ENCODE data around the gene RIT1.

RIT1 gene, protein sequence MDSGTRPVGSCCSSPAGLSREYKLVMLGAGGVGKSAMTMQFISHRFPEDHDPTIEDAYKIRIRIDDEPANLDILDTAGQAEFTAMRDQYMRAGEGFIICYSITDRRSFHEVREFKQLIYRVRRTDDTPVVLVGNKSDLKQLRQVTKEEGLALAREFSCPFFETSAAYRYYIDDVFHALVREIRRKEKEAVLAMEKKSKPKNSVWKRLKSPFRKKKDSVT

DNA sequence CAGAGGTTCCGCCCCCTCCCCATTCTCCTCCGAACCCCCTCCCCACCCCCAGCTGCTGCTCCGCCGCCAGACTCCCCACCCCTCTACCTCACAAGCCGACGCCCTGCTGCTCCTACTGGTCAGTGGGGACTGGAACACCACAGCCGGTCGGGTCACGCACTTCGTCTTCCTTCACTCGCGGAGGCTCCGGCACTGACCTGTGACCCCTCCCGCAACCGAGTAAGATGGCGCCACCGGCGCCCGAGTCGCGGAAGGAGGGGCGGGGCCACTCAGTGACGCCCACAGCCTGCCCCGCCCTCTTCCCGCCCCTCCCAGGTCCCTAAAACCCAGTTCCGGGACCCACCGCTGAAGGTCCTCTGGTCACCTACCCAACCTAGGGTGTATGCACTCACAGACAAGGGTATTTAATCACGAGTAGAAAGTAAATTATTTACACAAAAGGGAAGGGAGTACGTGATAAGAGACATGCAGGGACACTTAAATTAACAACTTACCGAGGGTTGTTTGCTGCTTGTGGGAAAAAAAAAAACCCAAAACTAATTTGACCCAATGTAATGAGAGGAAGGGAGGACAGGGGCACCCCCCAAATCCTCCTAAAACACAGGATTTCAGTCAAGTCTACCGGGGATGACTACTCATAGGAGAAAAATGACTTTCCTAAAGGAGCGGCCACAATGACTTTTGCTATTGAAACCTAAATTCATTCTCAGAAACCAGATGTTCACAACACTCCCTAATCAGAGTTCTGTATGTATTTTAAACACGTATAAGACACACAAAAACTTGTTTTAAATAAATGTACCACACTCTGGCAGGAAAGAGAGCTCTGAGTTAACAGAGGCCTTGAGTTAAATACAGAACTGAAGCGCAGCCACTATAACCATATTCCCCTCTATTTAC, at the start of gene RIT1:
Gene RIT1 (minus strand): TSS at position 194 of the 900 bp plus-strand sequence. CDS start 588 bp downstream, outside the sequence.
- DNase-seq (ENCODE audit: low spot score): peak; percentile 74

DNA sequence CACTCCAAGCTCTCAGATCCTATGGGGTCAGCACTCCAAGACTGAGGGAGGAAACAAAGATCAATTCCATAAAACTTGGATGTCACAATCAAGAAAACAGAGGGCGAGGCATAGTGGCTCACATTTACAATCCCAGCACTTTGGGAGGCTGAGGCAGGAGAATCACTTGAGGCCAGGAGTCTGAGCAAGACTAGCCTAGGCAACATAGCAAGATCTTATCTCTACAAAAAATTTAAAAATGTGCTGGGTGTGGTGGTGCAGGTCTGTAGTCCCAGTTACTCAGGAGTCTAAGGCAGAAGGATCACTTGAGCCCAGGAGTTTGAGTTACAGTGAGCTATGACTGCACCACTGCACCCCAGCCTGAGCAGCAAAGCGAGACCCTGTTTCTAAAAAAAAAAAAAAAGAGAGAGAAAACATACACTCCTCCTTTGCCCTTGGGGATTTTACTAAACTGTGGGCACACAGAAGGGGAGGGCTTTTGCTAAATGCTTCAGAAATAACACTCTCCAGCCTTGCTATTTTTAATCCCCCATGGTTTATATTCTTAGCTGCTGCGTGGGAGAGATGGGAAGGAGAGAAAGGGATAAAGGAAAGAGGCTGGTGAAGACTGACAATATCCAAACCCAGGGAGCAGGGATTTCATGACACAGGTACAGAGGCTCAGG, 49.1 kb upstream of the RIT1 start:
- DNase-seq (ENCODE audit: low spot score): no peak

DNA sequence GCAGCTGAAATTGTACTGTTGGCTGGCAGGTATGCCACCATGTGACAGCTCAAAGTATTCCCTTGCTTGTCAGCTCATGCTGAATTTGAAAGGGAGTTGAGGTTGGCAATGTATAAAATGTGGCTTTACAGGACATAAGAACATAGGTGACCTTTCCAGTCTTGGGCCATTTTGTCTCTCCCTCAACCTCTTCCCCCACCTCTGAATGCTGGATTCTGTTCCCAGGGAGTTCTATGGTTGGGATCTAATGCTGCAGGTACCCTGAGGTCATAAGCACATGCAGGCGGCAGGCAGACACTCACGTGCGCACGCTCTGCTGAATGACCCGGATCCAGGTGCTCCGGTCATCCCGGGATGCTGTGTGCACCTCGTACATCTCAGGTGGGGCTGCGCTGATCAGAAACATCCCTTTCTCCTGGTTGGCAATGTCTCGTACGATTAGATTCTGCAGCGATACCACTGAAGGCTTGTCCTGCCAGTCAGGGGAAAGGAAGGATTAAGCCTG, 46.3 kb upstream of the RIT1 start:
- no peak for DNase-seq (ENCODE audit: low spot score)

DNA sequence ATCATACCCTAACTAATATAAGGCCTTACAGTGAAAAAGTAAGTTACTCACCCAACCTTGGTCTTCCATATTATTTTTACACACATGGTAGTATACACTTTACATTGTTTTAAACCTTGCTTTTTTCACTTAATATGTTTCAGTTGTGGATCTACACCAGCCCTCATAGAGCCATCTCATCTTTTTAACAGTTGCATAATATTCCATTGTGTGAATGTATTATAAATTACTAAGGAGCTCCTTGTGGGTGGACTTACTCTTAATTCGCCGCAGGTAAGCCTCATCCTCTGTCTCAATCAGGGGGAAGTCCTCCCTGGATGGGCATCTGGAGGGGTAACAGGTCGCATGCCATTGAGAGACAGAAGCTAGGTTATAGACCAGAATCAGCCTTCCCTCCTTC, 43.5 kb upstream of the RIT1 start:
- no peak for DNase-seq (ENCODE audit: low spot score)

DNA sequence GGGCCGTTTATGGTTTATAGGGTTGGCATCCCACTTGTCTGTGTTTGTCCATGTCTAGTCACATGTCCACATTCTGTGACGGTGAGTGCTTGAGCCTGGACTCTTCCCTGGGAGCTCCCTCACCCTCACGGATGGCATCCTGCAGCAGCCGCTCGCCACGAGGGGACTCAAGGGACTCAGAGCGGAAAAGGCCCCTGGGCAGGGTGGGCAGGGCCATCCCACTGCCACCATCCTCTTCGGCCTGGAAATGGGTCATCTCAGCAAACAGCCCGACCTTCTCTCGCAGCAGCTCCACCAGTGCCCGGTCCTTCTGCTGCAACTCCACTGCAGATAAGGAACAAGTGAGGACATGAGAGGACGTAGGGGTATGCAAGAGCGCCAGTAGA, 41.3 kb upstream of the RIT1 start:
- no peak for DNase-seq (ENCODE audit: low spot score)

DNA sequence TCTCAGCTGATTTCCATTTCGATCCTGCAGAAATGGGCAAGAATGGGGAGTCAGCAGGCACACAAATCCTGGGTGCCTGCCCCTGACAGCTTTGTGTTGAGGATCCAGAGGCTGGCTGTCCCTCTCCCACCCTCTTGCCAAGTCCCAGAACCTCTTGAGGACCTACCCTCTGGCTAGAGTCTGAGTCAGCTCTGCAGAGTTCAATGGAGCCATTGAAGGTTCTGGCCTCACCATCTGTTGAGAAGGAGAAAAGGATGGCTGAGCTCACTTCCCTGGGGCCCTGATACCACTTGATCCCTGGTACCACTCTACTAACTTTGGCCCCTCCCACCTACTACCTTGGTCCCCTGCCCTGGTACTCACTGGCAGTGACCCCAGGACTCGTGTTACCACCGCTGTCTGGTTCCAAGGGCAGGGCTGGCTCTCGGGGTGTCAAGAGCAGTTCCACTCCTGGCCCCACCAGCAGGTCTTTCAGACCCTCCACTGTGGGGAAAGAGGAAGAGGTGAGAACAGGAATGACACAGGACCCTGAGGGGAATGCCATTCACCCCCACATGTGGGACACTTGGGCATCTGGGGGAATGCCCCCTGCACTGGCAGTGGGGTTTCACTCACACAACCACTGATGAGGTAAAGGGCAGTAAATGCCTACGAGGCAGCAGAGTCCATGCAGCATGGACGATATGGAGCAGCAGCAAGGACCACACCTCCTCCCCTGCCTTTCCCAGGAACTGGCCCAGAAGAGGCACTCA, 40.8 kb upstream of the RIT1 start:
- DNase-seq (ENCODE audit: low spot score): no peak

DNA sequence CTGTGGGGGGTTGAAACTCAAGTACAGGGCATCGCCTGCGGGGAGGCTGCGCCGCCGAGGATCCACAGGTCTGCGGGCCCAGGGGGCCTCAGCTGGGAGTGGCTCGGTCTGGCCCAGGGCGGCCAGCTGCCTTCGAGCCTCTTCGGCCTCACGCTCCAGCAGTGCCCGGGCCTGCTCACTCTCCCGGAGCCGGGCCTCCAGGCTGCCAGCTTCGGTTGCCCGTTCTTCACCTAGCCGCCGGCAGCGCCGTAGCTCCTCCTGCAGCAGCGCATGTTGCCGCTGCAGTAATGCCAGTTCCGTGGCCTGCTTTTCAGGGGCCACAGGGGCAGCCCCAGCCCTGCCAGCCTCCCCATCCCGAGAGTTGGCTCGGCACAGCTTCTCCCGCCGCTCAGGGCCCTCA, 39.7 kb upstream of the RIT1 start:
- no peak for DNase-seq (ENCODE audit: low spot score)

DNA sequence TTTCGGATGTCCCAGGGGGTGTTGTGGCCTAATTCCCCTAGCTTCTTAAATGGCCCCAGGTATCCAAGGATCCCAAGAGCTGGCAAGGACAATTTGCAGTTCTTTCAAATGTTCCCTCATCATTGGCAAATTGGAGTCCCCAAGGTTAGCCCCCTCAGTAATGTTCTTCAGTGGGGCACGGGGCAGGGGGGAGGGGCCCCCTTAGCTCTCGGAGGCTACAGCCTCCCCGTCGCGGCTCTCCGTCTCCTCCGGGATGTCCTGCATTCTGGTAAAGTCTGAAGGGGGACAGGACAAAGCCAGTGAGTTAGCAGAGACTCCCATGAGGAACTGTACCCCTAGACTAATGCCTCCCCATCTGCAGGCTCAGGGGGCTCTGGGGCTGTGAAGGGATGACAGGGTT, 36.6 kb upstream of the RIT1 start:
- DNase-seq (ENCODE audit: low spot score): no peak

DNA sequence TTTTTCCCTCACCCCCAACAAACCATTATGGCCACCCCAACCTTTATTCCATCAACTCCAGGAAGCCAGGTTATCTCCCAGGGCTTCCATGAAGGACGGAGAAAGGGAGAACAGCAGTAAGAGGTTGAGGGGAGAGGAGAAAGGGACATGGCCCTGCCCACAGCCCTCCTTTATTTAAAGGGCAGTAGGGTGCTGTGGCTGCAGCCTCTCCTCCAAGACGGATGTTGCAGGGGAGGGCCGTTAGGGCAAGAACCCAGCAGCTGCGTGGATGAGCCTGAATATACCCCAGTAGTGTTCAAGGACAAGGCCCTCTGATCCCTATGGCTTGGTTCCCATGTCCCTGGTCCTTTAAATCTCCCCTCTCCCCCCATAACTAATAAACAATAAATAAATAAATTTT, 36.1 kb upstream of the RIT1 start:
- DNase-seq (ENCODE audit: low spot score): no peak

DNA sequence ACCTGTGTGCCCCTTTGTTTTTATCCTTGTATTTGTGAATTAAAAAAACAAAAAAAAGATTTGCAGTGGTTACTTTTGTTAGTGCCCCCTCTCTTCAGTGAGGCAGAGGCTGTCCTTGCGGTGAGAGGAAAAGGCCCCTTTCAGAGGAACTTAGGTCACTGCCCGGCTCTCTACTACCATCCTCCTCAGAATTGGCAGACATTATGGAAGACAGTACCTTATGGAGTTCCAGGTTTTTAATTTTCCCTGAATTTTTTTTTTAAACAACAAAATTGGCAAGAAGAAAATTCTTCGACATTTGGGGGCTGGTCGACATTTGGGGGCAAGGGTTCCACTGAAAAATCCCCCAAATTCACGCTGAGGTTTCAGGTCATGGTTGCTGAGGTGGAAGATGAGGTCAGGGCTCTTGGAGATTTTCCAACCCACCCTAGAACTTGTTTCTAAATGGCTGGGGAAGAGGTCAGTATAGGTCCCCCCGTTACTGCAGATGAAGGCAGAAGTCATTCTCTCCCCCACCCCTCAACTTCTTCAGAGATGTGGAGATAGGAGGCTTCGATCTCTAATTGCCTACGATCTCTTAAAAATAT, 35.6 kb upstream of the RIT1 start:
- DNase-seq (ENCODE audit: low spot score): no peak

DNA sequence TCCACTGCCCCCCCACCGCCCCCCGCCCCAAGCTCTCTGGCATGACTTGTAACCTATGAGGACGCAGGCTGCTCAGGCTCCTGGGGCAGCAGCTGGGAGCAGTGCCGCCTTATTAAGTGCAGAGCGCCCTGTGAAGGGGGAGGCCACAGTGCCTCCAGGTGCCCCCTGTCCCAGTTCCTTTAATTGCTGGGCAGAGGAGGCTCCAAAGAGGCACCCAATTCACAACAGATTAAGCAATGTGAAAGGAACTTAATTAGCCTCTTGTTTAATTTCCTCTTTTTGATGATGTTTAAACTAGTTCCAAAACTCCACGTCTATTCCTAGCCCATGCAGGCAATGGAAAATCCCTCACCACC, 33.3 kb upstream of the RIT1 start:
- no peak for DNase-seq (ENCODE audit: low spot score)

DNA sequence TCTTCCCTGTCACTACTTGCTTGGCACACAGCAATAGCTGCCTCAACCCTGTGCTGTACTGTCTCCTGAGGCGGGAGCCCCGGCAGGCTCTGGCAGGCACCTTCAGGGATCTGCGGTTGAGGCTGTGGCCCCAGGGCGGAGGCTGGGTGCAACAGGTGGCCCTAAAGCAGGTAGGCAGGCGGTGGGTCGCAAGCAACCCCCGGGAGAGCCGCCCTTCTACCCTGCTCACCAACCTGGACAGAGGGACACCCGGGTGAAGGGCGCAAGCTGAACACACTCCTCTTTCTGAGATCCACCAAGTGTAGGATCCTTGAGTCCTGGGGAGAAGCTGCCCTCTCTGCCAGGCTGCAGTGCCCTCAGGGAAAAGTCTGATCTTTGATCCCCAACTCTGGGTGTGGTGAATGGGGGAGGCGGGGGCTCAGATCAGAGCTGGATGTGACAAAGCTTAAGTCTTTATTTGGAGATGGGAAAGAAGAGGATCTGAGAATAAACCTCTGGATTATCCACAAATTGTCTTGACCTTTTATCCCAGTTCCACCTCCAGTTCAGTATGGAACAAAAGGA, 31.5 kb upstream of the RIT1 start:
- DNase-seq (ENCODE audit: low spot score): no peak

DNA sequence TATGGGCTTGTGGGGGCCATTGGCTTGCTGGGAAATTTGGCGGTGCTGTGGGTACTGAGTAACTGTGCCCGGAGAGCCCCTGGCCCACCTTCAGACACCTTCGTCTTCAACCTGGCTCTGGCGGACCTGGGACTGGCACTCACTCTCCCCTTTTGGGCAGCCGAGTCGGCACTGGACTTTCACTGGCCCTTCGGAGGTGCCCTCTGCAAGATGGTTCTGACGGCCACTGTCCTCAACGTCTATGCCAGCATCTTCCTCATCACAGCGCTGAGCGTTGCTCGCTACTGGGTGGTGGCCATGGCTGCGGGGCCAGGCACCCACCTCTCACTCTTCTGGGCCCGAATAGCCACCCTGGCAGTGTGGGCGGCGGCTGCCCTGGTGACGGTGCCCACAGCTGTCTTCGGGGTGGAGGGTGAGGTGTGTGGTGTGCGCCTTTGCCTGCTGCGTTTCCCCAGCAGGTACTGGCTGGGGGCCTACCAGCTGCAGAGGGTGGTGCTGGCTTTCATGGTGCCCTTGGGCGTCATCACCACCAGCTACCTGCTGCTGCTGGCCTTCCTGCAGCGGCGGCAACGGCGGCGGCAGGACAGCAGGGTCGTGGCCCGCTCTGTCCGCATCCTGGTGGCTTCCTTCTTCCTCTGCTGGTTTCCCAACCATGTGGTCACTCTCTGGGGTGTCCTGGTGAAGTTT, 30.8 kb upstream of the RIT1 start:
- no peak for DNase-seq (ENCODE audit: low spot score)

DNA sequence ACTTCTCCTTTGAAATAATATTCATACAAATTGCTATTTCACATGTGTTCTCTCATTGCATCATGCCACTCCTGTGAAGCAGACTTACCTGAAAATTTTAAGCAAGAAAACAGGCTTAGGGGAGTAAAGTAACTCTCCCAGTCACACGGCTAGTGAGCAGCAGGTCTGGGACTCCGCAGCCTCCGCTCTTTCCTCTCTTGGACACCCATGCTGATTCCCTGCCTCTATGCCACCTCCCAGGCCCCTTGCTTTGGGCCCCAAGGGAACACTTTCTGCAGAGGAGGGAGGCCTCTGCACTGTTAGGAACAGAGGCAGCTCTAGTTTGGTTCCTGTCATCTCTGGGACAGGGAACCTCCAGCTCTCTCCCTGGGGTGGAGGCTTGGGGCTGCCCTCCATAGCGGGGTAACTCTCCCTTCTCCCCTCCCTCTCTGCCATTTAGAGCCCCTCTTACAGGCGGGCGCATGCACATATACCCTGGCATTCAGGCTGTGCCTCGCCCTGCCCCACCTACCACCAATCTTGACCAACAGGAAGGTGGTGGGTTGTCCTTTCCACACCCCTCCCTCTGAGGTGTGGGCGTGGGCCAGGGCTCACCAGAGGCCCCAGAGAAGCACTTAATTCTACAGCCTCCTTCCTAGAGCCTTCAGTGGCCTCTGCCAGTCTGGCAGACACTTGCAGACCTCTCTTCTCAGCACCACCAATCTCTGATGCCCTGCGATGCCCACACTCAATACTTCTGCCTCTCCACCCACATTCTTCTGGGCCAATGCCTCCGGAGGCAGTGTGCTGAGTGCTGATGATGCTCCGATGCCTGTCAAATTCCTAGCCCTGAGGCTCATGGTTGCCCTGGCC, 30.1 kb upstream of the RIT1 start, which contains the start of gene RXFP4:
Gene RXFP4 (plus strand): TSS at position 646 of the 852 bp plus-strand sequence. CDS start 72 bp downstream, at position 718.
- DNase-seq (ENCODE audit: low spot score): no peak

DNA sequence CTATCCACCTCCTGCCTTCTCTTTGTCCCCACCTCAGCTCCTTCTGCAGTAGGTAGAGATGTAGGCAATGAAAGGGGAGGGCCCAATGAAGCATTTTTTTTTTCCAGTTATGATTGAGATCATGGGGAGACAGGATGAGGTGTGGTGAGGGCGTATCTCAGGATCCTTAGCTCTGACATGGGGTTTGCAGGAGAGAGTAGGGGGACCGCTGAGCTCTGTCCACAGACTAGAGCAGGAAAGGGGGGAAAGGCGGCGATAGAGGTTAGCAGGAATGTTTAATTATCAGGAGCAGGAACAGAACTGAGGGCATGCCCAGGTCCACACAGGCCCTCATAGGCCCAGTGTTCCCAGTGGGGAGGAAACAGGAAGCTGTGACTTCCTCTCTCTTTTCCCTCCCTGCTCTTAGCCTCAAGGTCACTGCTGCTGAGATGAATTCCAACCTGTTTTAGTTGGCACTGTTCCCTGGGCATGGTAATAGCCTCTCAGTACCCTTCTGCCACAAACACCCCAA, 29.4 kb upstream of the RIT1 start:
- DNase-seq (ENCODE audit: low spot score): peak; percentile 76

DNA sequence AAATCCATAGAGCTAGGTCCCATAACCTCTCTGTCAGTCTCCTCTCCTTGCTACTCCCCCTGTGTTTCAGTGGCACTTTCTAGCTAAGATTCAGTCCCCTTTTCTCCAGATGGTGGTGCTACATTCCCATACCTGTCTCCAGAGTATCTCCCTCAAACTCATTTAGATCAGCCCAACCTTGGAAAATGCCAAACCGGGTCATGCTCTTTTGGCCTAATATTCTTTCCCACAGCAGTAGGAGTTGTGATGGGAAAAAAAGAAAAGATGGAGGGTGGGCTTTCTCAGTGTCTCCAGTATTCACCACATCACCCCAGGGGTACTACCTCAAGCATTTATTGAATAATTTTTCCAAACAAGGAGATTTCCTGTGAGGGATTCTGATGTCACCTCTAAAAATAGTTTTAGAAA, 27.1 kb upstream of the RIT1 start:
- DNase-seq (ENCODE audit: low spot score): peak; percentile 73

DNA sequence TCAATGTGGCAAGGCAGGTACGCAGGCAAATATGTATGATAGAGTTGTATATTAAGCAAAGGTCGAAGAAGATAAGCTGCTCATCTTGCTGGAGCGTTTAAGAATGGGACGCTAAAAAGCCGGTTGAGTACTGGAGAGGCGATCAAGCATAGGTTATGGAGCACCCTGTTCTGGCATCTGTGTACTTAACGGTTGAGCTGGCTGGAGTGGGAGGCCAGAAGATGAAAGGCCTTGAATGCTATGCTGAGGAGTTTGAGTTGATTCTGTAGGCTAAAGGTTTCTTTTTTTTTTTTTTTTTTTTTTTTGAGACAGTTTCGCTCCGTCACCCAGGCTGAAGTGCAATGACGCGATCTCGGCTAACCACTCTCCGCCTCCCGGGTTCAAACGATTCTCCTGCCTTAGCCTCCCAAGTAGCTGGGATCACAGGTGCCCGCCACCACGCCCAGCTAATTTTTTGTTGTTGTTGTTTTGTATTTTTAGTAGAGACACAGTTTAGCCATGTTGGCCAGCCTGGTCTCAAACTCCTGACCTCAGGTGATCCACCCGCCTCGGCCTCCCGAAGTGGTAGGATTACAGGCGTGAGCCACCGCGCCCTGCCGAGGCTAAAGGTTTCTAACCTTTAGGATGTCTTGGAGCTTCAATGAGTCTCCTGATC, 23.9 kb upstream of the RIT1 start:
- no peak for DNase-seq (ENCODE audit: low spot score)

DNA sequence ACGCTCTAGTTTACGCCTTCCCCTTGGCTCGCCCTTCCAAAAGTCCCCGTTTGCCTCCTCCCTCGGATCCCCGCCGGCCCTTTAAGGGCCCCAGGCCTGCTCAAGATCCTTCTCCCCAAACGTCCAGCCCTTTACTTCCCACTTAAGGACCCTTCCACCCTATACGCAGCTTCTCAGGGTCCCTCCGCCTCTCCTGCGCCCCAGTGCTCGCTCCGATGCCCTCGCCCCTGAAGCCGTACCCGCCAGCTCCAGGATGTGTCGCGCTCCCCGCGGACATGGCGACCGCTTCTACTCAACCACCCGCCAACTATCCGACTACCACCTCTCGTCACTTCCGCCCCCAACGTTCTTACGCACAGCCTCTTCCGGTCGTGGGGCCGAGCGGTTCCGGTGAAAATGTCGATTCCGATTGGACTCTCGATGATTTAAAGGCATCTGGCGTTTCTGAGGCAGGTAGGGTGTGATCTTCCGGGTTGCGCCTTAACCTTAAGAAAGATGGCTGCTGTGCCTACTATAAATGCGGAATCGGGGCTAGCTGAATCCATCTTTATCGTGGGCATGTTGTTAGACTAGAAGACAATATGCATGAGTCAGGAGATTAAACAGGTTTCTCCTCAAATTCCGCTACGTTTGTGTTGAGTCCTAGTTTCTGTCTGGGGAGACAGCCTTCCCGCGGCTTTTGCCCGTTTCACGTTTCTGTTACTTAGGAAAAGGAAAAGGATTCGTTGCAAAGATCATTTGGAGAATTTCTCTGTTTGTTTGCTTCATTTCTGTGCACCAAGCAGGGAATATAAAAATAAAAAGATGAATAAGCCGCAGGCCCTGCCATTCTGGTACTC, 23.2 kb upstream of the RIT1 start, which contains the start of gene KHDC4:
Gene KHDC4 (minus strand): TSS at position 317 of the 839 bp plus-strand sequence. CDS start 40 bp downstream, at position 277.
- peak; percentile 97 for DNase-seq (ENCODE audit: low spot score)
